Activated T-helper 17 cell treated with anti-CD3 and anti-CD28 coated beads, Interleukin-2, amount 50 U/mL, for 72 hours (primary cell): Measurements from ENCODE around the gene NFYC. TPM values are rescaled to one million over a fixed set of nuclear protein-coding genes. Genes with fewer than 3 reads are reported as not detected.
A peak's percentile ranks its signal among the peaks of the same experiment; 100 is the strongest.

Experiments
- ATAC-seq: fragments of 150-1000 bp; cut with Tn5 transposase; replicated peaks from 2 replicates; pipeline ENCODE4 v1.10.0; 2021; ENCODE audit warnings: mild to moderate bottlenecking, moderate library complexity
- H3K27ac Mint-ChIP-seq: one replicate; pipeline ENCODE4 v1.8.0; 2022; ENCODE audit warnings: mixed read lengths
- H3K27me3 Mint-ChIP-seq: one replicate; pipeline ENCODE4 v1.8.0; 2022; ENCODE audit warnings: mixed read lengths
- H3K36me3 Mint-ChIP-seq: one replicate; pipeline ENCODE4 v1.8.0; 2022; ENCODE audit warnings: low read depth, mild to moderate bottlenecking, mixed read lengths
- H3K4me1 Mint-ChIP-seq: one replicate; pipeline ENCODE4 v1.8.0; 2022; ENCODE audit warnings: mixed read lengths
- H3K4me3 Mint-ChIP-seq: one replicate; pipeline ENCODE4 v1.8.0; 2022; ENCODE audit warnings: mild to moderate bottlenecking, mixed read lengths
- H3K9me3 Mint-ChIP-seq: one replicate; pipeline ENCODE4 v1.8.0; 2022; ENCODE audit warnings: mixed read lengths
- total RNA-seq, 2 donors: library from RNA; stranded (reverse); gene quantifications; one replicate each; pipeline ENCODE4 v1.2.3, GENCODE V29; 2022

NFYC gene
- total RNA-seq, 2 donors from 2014 or later: 61.2 to 65.2 TPM

GRCh38 chr1:40777224-40777970 lies 85.9 kb downstream of the NFYC start:
- Mint-ChIP-seq H3K36me3 (peaks cover 22% of the 10 kb centered on the region), H3K27ac (no peak overlapping the region)
- no peak for ATAC-seq

DNA sequence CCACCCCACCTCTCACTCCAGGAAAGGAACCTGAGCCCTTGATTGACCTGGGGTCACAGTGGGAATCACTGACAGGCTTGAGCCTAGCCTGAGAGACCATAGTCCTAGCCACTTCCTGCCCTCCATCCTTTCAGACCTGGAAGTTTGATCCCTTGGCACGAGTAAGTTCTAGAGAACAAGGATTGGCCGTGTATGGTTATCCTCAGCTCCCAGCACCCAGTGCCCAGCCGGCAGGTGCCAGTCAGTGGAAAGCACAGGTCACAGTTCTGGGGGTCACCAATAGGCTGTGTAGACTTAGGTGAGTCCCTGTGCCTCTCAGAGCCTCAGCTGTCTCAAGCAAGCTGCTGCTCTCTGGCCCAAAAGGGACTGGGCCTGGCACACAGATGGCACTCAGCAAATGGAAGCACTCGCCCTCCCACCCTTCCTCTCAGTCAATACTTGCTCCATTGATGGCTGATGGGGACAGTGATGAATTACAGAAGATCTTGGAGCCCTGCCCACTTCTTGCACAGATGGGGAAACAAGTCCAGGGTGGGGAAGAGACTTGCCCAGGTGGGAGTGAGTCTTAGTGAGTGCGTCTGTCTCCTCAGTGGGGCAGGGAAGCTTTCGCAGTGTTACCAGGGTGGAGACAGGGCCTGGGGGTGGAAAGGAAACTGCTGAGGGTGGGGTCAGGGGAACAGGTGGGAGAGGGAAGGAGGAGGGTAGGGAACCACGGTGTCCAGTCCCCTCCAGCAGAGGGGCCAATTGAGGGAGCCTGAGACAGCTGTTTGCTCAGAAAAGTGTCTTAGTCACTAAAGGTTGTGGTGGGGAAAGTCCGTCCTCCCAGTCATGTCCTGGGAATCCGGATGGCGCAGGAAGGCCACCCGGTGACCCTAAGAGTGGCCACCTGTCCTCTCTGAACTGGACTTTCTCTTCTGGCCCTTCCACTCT lies 89.4 kb downstream of the NFYC start:
- Mint-ChIP-seq H3K4me1 (peaks cover 4% of the 10 kb centered on the region), H3K9me3 (no peaks in the 10 kb centered on the region), H3K27ac (no peak overlapping the region), H3K27me3 (peaks cover 25% of the 10 kb centered on the region), H3K36me3 (peaks cover 17% of the 10 kb centered on the region), H3K4me3 (no peak overlapping the region)
- no peak for ATAC-seq

More at GRCh38 chr1:40777224-40777970, 85.9 kb downstream of the NFYC start:
- H3K27me3 Mint-ChIP-seq: peaks cover 9% of the 10 kb centered on the region
- no peak overlapping the region for H3K4me3 Mint-ChIP-seq
- H3K9me3 Mint-ChIP-seq: no peaks in the 10 kb centered on the region
- peaks cover 13% of the 10 kb centered on the region for H3K4me1 Mint-ChIP-seq

DNA sequence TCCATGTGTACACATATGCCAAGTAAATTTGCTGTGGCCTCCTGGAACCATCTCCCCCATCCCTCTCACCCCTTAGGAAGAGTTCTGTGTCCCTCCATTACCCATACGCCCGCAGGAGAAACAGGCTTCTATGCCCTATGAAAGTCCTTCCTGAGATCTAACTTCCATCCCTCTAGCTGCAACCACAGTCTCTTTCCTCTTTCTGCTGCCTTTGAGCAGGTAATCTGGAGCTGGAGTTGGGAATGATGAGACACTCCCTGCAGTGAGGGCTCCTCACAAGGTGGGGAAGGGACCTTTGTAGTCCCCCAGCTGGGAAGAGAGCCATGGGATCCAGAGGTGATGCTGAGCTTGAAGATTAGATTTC lies 90.1 kb downstream of the NFYC start:
- Mint-ChIP-seq H3K36me3 (peaks cover 10% of the 10 kb centered on the region), H3K27me3 (peaks cover 25% of the 10 kb centered on the region), H3K4me1 (peaks cover 4% of the 10 kb centered on the region), H3K4me3 (no peak overlapping the region), H3K27ac (no peak overlapping the region), H3K9me3 (no peaks in the 10 kb centered on the region)
- ATAC-seq: no peak

DNA sequence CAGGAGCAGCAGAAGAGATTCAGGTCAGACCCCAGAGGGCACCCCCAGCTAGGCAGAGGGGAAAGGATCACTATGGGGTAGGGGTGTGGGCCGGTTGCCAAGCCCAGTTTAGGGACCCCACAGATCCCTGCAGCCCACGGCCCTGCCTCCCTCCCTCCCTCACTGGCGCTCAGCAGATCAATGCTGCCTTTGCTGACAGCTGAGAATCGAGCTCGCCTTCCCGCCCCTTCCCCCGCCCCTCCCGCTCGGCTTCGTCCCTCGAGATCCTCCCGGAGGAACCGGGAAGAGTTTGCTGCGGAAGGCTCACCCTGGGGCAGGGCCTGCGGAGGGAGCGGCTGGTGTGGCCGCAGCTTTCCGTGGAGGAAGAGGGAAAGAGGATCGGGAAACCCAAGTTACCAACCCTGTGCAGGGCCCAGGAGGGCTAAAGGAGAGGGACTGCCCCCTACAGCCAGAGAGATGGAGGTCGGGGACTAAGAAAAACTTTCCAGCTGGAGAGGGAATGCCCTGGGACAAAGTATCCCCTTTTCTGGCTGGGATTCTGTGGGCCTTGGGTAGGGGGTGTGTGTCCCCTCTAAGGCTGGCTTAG lies 91.0 kb downstream of the NFYC start:
- Mint-ChIP-seq H3K9me3 (no peaks in the 10 kb centered on the region), H3K36me3 (peaks cover 6% of the 10 kb centered on the region), H3K4me3 (peak overlapping the region; percentile 74), H3K27ac (no peak overlapping the region), H3K4me1 (peaks cover 4% of the 10 kb centered on the region), H3K27me3 (peaks cover 25% of the 10 kb centered on the region)
- no peak for ATAC-seq

- Mint-ChIP-seq H3K9me3 (no peaks in the 10 kb centered on the region), H3K27ac (no peak within 1 kb of the TSS), H3K27me3 (peaks cover 25% of the 10 kb centered on the region), H3K36me3 (peaks cover 6% of the 10 kb centered on the region), H3K4me1 (peaks cover 4% of the 10 kb centered on the region), H3K4me3 (peak within 1 kb of the TSS; percentile 74)
- ATAC-seq: peak; percentile 35
Measured at GRCh38 chr1:40783001-40783905, 91.7 kb downstream of the NFYC start, which contains the start of gene KCNQ4. Gene KCNQ4 (plus strand): TSS chr1:40783787. CDS start chr1:40784094, 307 bp downstream.

- Mint-ChIP-seq H3K9me3 (no peaks in the 10 kb centered on the region), H3K27me3 (peaks cover 25% of the 10 kb centered on the region), H3K27ac (no peak overlapping the region), H3K36me3 (no peaks in the 10 kb centered on the region), H3K4me1 (no peaks in the 10 kb centered on the region), H3K4me3 (peak overlapping the region; percentile 59)
- no peak for ATAC-seq
Measured at GRCh38 chr1:40784141-40784770, 92.8 kb downstream of the NFYC start.

- no peaks in the 10 kb centered on the region for H3K36me3 Mint-ChIP-seq
- no peaks in the 10 kb centered on the region for H3K4me1 Mint-ChIP-seq
- H3K9me3 Mint-ChIP-seq: no peaks in the 10 kb centered on the region
- H3K27ac Mint-ChIP-seq: no peak overlapping the region
- no peak for ATAC-seq
- peak overlapping the region; percentile 59 for H3K4me3 Mint-ChIP-seq
- H3K27me3 Mint-ChIP-seq: peaks cover 25% of the 10 kb centered on the region
Measured at GRCh38 chr1:40784771-40785151, 93.3 kb downstream of the NFYC start.

DNA sequence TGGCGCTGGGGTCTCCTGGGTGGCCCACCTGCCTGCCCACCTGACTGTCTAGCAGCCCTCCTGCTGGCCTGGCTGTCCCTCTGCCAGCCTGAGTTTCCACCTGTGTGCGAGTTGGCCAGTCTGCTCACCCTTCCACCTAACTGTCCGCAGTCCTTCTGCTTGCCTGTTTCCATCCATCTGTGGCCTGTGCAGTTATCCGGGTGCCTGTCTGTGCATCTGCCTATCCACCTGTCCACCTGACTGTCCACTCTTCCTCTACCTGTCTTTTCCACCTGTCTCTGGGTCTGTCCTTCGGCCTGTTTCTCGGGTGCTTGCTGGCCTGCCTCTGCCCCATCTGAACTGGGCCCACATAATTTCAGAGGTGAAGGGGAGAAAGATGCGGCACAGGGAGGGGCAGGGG lies 93.9 kb downstream of the NFYC start:
- Mint-ChIP-seq H3K36me3 (no peaks in the 10 kb centered on the region), H3K27me3 (peaks cover 25% of the 10 kb centered on the region), H3K4me3 (peak overlapping the region; percentile 59), H3K9me3 (no peaks in the 10 kb centered on the region), H3K27ac (no peak overlapping the region), H3K4me1 (no peaks in the 10 kb centered on the region)
- no peak for ATAC-seq

DNA sequence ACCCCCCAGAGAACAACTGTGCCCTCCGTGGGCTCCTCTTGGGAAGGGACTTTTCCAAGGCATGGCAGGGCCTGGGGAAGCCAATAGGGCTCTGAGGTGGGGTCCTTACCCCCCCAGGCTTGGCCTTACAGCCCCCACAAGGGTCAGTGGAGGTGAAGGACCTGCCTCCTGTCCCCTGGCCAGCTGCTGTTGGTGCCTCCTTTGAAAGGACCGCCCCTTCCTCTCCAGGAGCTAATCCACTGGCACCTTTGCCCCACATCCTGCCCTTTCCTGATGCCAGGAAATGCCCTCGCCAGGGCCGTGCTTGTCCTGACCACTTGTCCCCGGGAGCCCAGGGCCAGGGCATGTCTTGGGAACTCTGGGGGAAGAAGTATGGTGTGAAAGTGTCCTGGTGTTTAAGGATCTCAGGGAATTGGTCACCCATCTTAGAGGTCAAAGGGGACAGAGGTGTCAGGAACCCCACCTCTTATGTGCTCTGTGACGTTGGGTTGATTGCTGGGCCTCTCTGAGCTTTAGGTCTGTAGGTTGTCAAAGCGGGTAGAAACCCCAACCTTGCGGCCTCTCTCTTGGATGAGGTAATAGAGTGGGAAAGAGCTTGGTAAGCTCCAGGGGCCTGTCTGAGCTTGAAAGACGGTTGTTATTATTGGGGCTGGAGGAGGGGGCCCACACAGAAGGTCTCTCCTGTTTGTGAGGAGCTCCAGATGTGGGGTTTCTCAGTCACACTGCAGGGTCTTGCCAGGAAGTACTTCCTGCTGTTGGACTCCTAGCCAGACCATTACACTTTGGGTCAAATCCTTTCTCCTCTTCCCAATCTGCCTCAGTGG lies 94.9 kb downstream of the NFYC start:
- no peaks in the 10 kb centered on the region for H3K9me3 Mint-ChIP-seq
- no peaks in the 10 kb centered on the region for H3K36me3 Mint-ChIP-seq
- H3K4me3 Mint-ChIP-seq: no peak overlapping the region
- H3K27me3 Mint-ChIP-seq: peaks cover 25% of the 10 kb centered on the region
- no peak for ATAC-seq
- no peaks in the 10 kb centered on the region for H3K4me1 Mint-ChIP-seq
- H3K27ac Mint-ChIP-seq: no peak overlapping the region

GRCh38 chr1:40786995-40787705 lies 95.6 kb downstream of the NFYC start:
- Mint-ChIP-seq H3K4me3 (no peak overlapping the region), H3K4me1 (no peaks in the 10 kb centered on the region)

GRCh38 chr1:40787737-40788560 lies 96.4 kb downstream of the NFYC start:
- no peak overlapping the region for H3K27ac Mint-ChIP-seq
- no peak for ATAC-seq
- peaks cover 13% of the 10 kb centered on the region for H3K27me3 Mint-ChIP-seq
- H3K4me1 Mint-ChIP-seq: no peaks in the 10 kb centered on the region
- no peaks in the 10 kb centered on the region for H3K9me3 Mint-ChIP-seq
- H3K36me3 Mint-ChIP-seq: no peaks in the 10 kb centered on the region
- H3K4me3 Mint-ChIP-seq: no peak overlapping the region

More at GRCh38 chr1:40786995-40787705, 95.6 kb downstream of the NFYC start:
- Mint-ChIP-seq H3K9me3 (no peaks in the 10 kb centered on the region), H3K27ac (no peak overlapping the region), H3K27me3 (peaks cover 17% of the 10 kb centered on the region), H3K36me3 (no peaks in the 10 kb centered on the region)
- ATAC-seq: no peak
